Mucosa of descending colon (tissue), 3 donors: ENCODE data around the gene AEBP2. TPM values are rescaled to one million over a fixed set of nuclear protein-coding genes. Genes with fewer than 3 reads are reported as not detected.

Experiments
- ATAC-seq: fragments of 200-7000 bp; cut with Tn5 transposase; one replicate; pipeline ENCODE4 v1.9.1; 2020; ENCODE audit warnings: mild to moderate bottlenecking, moderate library complexity
- DNase-seq, 3 donors: peaks; one replicate each; pipeline ENCODE4 v3.0.0-alpha.2; 2020
- H3K36me3 ChIP-seq: fragments of 200-600 bp; one replicate; pipeline ENCODE4 v1.8.0; 2021; ENCODE audit warnings: low read depth, mild to moderate bottlenecking
- H3K4me1 ChIP-seq: fragments of 200-600 bp; one replicate; pipeline ENCODE4 v1.8.0; 2021; ENCODE audit warnings: low read depth, mild to moderate bottlenecking
- H3K4me3 ChIP-seq: fragments of 200-600 bp; one replicate; pipeline ENCODE4 v1.8.0; 2021; ENCODE audit warnings: mild to moderate bottlenecking
- H3K9me3 ChIP-seq: fragments of 200-600 bp; one replicate; pipeline ENCODE4 v1.8.0; 2021; ENCODE audit warnings: mild to moderate bottlenecking
- CTCF ChIP-seq: fragments of 200-600 bp; IDR thresholded peaks from one replicate; pipeline ENCODE4 v1.8.0; 2022; ENCODE audit warnings: antibody characterized with exemption, mild to moderate bottlenecking
- intact Hi-C, 2 donors: fragments of 100-400 bp; cut with DNase I in 1 of 2; cut with micrococcal nuclease in 1 of 2; formaldehyde crosslinking; loops; one replicate each; pipeline versions ENCODE4 v1.11.0 to v1.11.1; 2022; cut with DNase I, micrococcal nuclease
- total RNA-seq, 3 donors: library from RNA; stranded (reverse); fragmentation: NEBNext Ultra II Directional in 2 of 3; extraction: Animal tissue kit (Norgen Biotek cat#: 25700) in 2 of 3; gene quantifications; one replicate each; pipeline versions ENCODE4 v1.2.1 to v1.2.4, GENCODE V29; 2021 to 2023
- donor health status: DM: no; HTN: no; CAD: no; lungs with moderate emphysema.
- donor health status: DM: no; HTN: no; CAD: no.
- donor health status: DM: no; HTN: yes; CAD: no.

Gene AEBP2
- total RNA-seq, 3 donors from 2014 or later = 24.4 to 57.2 (median 27.7) TPM

GRCh38 chr12:19430988-19431387 is 8.3 kb upstream of the AEBP2 start:
- intact Hi-C loops = no loop called here
- no peak for ATAC-seq
- no peak overlapping the region for H3K4me3 ChIP-seq
- TF ChIP-seq CTCF = no peak
- no peaks in the 10 kb centered on the region for H3K9me3 ChIP-seq
- no peak for DNase-seq
- H3K4me1 ChIP-seq = no peaks in the 10 kb centered on the region
- no peaks in the 10 kb centered on the region for H3K36me3 ChIP-seq

GRCh38 chr12:19431407-19432308 is 7.6 kb upstream of the AEBP2 start:
- DNase-seq = no peak
- intact Hi-C loops = no loop called here
- no peak for ATAC-seq
- H3K36me3 ChIP-seq = no peaks in the 10 kb centered on the region
- no peak overlapping the region for H3K4me3 ChIP-seq
- no peaks in the 10 kb centered on the region for H3K9me3 ChIP-seq
- H3K4me1 ChIP-seq = no peaks in the 10 kb centered on the region
- no peak for TF ChIP-seq CTCF

- intact Hi-C loops = no loop called here
- no peaks in the 10 kb centered on the region for H3K4me1 ChIP-seq
- H3K4me3 ChIP-seq = no peak overlapping the region
- H3K36me3 ChIP-seq = no peaks in the 10 kb centered on the region
- DNase-seq (no peak), ATAC-seq (no peak)
- TF ChIP-seq CTCF = no peak
- H3K9me3 ChIP-seq = no peaks in the 10 kb centered on the region
Measured at GRCh38 chr12:19432309-19433170, 6.8 kb upstream of the AEBP2 start.

- Histone ChIP-seq H3K4me3 (no peak overlapping the region), H3K9me3 (no peaks in the 10 kb centered on the region), H3K4me1 (no peaks in the 10 kb centered on the region), H3K36me3 (no peaks in the 10 kb centered on the region)
- TF ChIP-seq CTCF = no peak
- DNase-seq (no peak), ATAC-seq (no peak)
- intact Hi-C loops = no loop called here
Measured at GRCh38 chr12:19434538-19434937, 4.8 kb upstream of the AEBP2 start.

- ATAC-seq (no peak), DNase-seq (no peak)
- H3K36me3 ChIP-seq = no peaks in the 10 kb centered on the region
- no peak overlapping the region for H3K4me3 ChIP-seq
- H3K4me1 ChIP-seq = peaks cover under 1% of the 10 kb centered on the region
- no peak for TF ChIP-seq CTCF
- H3K9me3 ChIP-seq = no peaks in the 10 kb centered on the region
- intact Hi-C loops = no loop called here
Measured at GRCh38 chr12:19435831-19436497, 3.3 kb upstream of the AEBP2 start.
